ENCODE measurements around the gene ATP11B.

ATP11B gene

DNA sequence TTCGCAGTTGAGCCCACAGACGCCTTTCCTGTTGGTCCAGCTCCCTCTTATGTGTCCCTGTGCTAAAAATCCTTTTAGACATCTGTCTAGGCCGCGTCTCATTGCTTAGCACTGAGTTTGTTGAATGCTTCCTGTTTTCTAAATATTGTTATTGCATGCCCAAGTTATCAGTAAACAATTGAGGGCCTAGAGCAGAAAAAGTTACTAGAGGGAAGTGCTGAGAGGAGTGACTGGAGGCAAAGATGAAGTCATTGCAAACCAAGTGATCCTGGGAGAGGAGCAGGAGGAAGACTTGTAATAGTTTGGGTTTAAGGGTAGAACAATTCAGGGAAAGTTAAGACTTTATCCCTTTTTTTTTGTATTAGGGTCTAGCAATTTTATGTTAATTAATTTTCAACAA is 98.9 kb downstream of the ATP11B start:
- Histone ChIP-seq H3K36me3 (ENCODE audit: control insufficient read depth, low read length) (peaks cover 35% of the 10 kb centered on the region), H4K20me1 (ENCODE audit: control insufficient read depth, insufficient read depth, low read depth, low read length) (no peaks in the 10 kb centered on the region), H3K9me3 (ENCODE audit: control insufficient read depth, insufficient read depth, low read length) (no peaks in the 10 kb centered on the region), H3K79me2 (ENCODE audit: control insufficient read depth, low read length) (no peaks in the 10 kb centered on the region), H3K27ac (ENCODE audit: low read depth, low read length) (no peak overlapping the region), H3K27me3 (ENCODE audit: control insufficient read depth, low read length) (no peaks in the 10 kb centered on the region), H3K9me2 (replicated peaks; ENCODE audit: control insufficient read depth, low read length) (no peaks in the 10 kb centered on the region), H3F3A (ENCODE audit: control insufficient read depth, insufficient read depth) (no peaks in the 10 kb centered on the region), H3K4me2 (ENCODE audit: low read length) (no peak overlapping the region), H3K4me3 (ENCODE audit: low read length) (no peak overlapping the region), H3K4me1 (ENCODE audit: control insufficient read depth, low read length) (no peaks in the 10 kb centered on the region)
- TF ChIP-seq CTCF (IDR thresholded peaks at IDR 0.05; ENCODE audit: low read depth, low read length, poor library complexity, severe bottlenecking) = no peak
- TF ChIP-seq EZH2phosphoT487 (IDR thresholded peaks at IDR 0.05; ENCODE audit: borderline replicate concordance, low read length) = no peak

- Histone ChIP-seq H3K79me2 (ENCODE audit: control insufficient read depth, low read length) (no peaks in the 10 kb centered on the region), H4K20me1 (ENCODE audit: control insufficient read depth, insufficient read depth, low read depth, low read length) (no peaks in the 10 kb centered on the region), H3K4me1 (ENCODE audit: control insufficient read depth, low read length) (no peaks in the 10 kb centered on the region), H3K27ac (ENCODE audit: low read depth, low read length) (no peak overlapping the region), H3K9me2 (replicated peaks; ENCODE audit: control insufficient read depth, low read length) (no peaks in the 10 kb centered on the region), H3K27me3 (ENCODE audit: control insufficient read depth, low read length) (no peaks in the 10 kb centered on the region), H3K4me3 (ENCODE audit: low read length) (no peak overlapping the region), H3K9me3 (ENCODE audit: control insufficient read depth, insufficient read depth, low read length) (no peaks in the 10 kb centered on the region), H3F3A (ENCODE audit: control insufficient read depth, insufficient read depth) (no peaks in the 10 kb centered on the region), H3K4me2 (ENCODE audit: low read length) (no peak overlapping the region), H3K36me3 (ENCODE audit: control insufficient read depth, low read length) (peaks cover 34% of the 10 kb centered on the region)
- TF ChIP-seq CTCF (IDR thresholded peaks at IDR 0.05; ENCODE audit: low read depth, low read length, poor library complexity, severe bottlenecking) (no peak), EZH2phosphoT487 (IDR thresholded peaks at IDR 0.05; ENCODE audit: borderline replicate concordance, low read length) (no peak)
Measured at GRCh38 chr3:182895513-182896112, 102.3 kb downstream of the ATP11B start.

GRCh38 chr3:182896553-182896952 is 103.2 kb downstream of the ATP11B start:
- Histone ChIP-seq H3F3A (ENCODE audit: control insufficient read depth, insufficient read depth) (no peaks in the 10 kb centered on the region), H3K4me3 (ENCODE audit: low read length) (no peak overlapping the region), H3K4me1 (ENCODE audit: control insufficient read depth, low read length) (no peaks in the 10 kb centered on the region), H4K20me1 (ENCODE audit: control insufficient read depth, insufficient read depth, low read depth, low read length) (no peaks in the 10 kb centered on the region), H3K4me2 (ENCODE audit: low read length) (no peak overlapping the region), H3K9me3 (ENCODE audit: control insufficient read depth, insufficient read depth, low read length) (no peaks in the 10 kb centered on the region), H3K27ac (ENCODE audit: low read depth, low read length) (no peak overlapping the region), H3K79me2 (ENCODE audit: control insufficient read depth, low read length) (no peaks in the 10 kb centered on the region), H3K9me2 (replicated peaks; ENCODE audit: control insufficient read depth, low read length) (no peaks in the 10 kb centered on the region), H3K27me3 (ENCODE audit: control insufficient read depth, low read length) (no peaks in the 10 kb centered on the region), H3K36me3 (ENCODE audit: control insufficient read depth, low read length) (peaks cover 27% of the 10 kb centered on the region)
- TF ChIP-seq CTCF (IDR thresholded peaks at IDR 0.05; ENCODE audit: low read depth, low read length, poor library complexity, severe bottlenecking) (no peak), EZH2phosphoT487 (IDR thresholded peaks at IDR 0.05; ENCODE audit: borderline replicate concordance, low read length) (no peak)
